ENCODE data around the gene SRR.

Gene SRR

DNA sequence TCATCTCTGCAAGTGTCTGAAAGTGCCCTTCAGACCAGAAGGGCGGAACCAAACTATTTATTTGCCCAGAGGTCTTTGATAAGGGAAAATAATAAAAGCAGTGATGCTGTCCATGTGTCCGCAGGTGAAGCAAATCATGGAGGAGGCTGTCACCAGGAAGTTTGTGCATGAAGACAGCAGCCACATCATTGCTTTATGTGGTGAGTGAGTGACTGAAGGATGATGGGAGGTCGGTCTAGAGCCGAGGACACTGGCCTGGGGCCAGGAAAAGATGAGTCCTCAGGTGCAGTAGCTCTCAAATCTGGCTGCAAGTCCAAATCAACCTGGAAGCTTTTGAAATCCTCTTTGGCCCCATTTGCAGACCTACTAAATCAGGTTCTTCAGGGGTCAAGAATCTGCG lies 39.7 kb downstream of the SRR start:
- DNase-seq (ENCODE audit: low spot score), result no peak

DNA sequence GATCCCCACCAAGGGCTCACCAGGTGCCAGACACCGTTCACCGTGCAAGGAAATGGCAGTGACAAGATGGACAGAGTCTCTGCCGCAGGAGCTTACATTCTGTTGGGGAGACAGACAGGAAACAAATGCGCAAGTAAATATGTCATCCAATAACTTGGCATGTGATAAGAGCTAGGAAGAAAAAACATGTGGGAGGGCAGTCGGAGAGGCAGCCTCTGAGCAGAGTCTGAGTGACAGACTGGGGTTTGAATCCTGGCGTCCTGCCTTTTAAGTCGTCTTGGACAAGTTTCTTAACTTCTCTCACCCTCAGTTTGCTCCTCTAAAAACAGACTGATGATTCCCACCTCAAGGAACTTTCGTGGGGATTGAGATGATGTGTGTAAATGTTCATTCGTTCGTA lies 40.8 kb downstream of the SRR start:
- DNase-seq (ENCODE audit: low spot score), result no peak

DNA sequence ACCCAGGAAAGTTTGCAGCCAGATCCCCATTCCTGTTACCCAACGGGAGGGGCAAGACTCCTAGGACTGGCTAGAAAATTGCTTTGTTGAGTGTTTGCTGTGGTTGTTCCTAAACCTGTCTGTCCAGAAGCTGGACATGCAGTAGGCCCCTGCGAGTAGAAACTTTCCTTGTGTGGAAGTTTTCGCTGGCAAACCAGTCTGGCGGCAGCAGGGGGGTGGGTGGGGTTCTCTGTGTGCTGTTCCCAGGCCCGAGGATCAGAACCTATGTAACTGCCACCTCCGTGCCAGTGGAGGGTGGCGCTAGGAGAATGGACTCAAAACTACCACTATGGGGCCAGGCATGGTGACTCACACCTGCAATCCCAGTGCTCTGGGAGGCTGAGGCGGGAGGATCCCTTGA lies 42.7 kb downstream of the SRR start:
- no peak for DNase-seq (ENCODE audit: low spot score)

GRCh38 chr17:2347805-2348685 lies 44.3 kb downstream of the SRR start:
- peak; percentile 75 for DNase-seq (ENCODE audit: low spot score)

DNA sequence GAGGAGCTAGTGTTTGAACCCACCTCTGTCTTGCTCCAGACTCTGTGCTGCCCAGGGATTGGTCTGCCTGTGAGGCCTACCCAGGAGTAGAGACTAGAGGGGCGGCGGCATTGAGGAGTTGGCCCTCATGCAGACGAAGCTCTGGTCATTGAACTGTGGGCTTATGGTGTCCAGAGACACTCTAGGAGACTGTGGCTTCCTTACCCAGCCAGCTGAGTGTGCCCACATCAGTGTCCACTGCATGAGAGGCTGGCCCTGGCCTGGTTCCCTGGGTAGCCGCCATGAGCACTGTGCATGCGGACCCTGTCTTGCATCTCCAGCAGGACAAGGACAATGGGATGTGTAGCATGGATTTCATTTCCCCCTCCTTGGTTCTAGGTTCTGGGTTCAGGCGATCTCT lies 47.5 kb downstream of the SRR start:
- DNase-seq (ENCODE audit: low spot score), result no peak

- DNase-seq (ENCODE audit: low spot score), result no peak
These were observed 50.6 kb downstream of the SRR start for GRCh38 chr17:2354311-2354710.

GRCh38 chr17:2357237-2357636 lies 53.5 kb downstream of the SRR start:
- no peak for DNase-seq (ENCODE audit: low spot score)

DNA sequence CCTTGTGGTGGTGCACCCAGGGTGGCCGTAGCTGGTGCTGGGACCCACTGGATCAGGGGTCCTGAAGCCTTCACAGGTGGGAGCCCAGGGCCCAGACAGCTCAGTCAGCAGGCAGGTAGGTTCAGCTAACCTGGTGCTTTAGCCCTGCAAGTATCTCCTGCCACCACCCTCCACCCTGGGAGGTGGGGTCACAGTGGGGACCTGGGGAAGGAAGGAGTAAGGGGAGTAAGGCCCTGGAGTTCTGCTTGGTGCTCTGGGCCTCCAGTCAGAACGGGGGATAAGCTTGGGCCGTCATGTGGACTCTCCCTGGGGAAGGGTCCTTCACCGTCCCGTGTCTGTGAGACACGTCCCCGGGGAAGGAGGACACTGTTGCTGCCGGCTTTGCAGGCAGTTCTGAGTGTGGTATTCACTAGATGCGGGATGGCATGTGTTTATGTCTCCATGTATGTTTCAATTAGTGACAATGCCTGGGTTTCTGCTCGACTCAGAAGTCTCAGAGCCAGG lies 54.2 kb downstream of the SRR start:
- no peak for DNase-seq (ENCODE audit: low spot score)

DNA sequence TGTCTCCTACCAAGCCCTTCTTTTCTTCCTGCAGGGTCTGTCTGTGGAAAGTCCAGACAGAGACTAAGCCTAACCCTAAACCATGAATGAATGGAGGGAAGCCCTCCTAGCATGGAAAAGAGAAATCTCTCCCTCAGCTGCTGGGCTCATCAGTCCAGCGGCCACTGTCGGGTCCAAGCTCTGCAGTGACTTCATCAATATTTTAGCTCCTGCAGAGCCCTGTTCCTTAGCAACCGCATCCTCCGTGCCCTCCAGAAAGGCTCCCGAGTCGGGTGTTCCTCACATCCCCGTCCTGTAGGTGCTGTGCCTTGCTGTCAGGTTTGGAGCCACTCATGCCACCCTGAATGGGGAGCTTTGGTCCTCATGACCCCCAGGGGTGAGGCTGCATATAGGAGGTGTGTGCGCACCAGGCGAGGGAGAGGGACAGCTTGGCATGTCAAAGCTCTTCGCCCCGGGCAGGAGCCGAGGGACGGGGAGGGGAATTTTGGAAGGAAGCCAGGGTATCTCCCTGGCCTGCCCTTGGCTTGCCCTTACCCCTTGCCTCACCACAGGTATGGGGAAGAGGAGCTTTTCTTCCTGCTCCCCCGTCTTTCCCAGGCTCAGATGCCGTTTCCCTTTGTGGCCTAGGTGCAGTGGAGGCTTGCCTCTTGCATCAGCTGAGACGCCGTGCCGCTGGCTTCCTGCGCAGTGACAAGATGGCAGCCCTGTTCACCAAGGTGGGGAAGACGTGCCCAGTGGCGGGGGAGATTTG lies 57.4 kb downstream of the SRR start:
- no peak for DNase-seq (ENCODE audit: low spot score)

GRCh38 chr17:2362016-2362415 lies 58.3 kb downstream of the SRR start:
- DNase-seq (ENCODE audit: low spot score), result no peak

GRCh38 chr17:2362416-2362815 lies 58.7 kb downstream of the SRR start:
- DNase-seq (ENCODE audit: low spot score), result no peak

DNA sequence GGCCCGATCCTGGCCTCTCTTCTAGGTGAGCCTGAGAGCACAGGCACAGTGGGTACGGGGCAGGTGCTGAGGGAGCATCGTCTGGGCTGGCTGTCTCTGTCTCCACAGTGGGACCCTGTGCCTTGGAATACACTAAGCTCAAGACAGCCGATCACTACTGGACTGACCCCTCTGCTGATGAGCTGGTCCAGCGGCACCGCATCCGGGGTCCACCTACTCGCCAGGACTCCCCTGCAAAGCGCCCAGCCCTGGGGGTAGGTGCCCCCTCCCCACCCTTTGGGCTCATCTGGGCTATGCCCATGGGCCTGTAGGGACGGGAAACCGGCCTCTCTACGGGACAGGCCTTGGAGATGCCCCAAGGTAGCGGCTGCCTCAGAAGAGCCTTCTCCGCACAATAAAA lies 59.1 kb downstream of the SRR start:
- no peak for DNase-seq (ENCODE audit: low spot score)

DNA sequence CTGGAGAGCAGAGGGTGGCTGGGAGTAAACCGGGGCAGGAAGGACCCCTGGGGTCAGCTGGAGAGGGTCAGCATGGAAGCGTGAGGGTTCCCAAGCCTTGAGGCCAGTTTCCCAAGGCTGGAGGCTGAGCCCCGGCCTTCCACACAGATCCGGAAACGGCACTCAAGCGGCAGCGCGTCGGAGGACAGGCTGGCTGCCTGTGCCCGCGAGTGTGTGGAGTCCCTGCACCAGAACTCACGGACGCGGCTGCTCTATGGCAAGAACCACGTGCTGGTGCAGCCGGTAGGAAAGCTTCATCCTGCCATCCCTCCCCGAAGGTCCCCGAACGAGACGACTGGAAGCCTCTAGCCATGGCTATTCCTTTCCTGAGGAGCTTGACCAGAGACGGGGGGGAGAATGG lies 59.6 kb downstream of the SRR start:
- DNase-seq (ENCODE audit: low spot score), result no peak

DNA sequence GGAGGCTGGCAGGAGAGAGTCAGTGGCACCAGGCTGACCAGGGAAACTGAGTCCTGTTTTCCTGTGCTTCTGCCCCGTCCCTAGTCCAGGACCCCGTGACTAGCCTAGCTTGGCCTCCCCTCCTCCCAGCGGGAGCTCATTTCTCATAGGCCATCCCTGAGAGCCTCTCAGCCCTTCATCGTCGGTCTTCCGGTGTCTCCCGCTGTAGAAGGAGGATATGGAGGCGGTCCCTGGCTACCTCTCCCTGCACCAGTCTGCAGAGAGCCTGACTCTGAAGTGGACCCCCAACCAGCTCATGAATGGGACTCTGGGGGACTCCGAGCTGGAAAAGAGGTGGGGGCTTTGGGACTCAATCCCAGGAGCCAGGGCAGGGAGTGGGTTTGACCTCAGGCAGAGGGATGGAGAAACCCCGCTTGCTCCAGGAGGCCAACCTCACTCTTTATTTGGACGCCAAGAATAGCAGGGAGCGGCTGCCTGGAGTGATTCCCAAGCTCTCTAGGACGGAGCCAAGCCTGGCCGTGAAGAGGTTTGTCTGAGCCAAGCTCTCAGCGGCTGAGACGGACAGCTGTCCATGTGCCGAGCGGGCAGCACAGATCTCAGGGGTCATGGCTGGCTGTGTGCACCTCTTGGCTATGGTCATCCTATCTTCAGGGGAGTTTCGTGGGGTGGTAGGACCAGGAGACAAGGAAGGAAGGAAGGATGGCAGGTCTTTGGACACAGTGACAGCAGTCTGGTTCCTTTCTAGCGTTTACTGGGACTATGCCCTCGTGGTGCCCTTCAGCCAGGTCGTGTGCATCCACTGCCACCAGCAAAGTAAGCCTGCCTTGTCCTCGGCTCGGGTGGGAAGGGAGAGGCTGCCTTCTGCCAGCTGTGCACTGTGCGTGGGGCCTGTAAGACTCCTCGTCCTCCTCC lies 60.4 kb downstream of the SRR start:
- DNase-seq (ENCODE audit: low spot score), result no peak

DNA sequence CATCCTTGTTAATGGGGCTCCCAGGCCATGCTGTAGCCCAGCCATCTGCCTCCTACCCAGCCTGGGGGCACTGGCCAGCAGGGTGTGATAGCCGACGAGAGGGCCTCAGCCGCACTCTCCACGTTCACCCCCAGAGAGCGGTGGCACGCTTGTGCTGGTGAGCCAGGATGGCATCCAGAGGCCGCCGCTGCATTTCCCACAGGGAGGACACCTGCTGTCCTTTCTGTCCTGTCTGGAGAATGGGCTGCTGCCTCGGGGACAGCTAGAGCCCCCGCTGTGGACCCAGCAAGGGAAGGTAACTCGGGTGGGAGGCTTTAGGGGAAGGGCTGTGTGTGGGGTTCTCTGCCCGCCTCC lies 61.0 kb downstream of the SRR start:
- no peak for DNase-seq (ENCODE audit: low spot score)

- DNase-seq (ENCODE audit: low spot score), result no peak
These were observed 61.4 kb downstream of the SRR start for GRCh38 chr17:2365132-2365531.

- no peak for DNase-seq (ENCODE audit: low spot score)
These were observed 63.2 kb downstream of the SRR start for GRCh38 chr17:2366747-2367494.

DNA sequence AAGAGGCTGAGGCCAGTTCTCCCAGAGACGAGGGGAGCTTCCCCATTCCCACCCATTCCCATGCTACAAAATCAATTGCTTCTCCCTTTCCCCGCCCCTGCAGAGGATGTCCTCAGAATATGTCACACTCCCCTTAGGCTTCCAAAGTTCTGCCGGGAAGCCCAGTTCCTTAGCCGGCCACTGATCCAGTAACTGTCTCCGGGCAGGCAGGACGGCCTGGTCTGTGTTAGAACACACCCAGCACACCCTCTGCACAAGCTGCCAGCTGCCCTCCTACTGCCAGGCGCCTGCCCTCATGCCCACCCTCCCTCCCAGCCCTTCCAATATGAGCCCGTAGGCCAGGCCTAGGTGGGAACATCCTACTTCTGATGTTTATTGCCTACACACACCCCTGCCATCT lies 64.6 kb downstream of the SRR start:
- no peak for DNase-seq (ENCODE audit: low spot score)

- no peak for DNase-seq (ENCODE audit: low spot score)
These were observed 65.3 kb downstream of the SRR start for GRCh38 chr17:2369039-2369438.

GRCh38 chr17:2369551-2370210 lies 65.9 kb downstream of the SRR start:
- DNase-seq (ENCODE audit: low spot score), result peak; percentile 52

- DNase-seq (ENCODE audit: low spot score), result no peak
These were observed 66.5 kb downstream of the SRR start for GRCh38 chr17:2370211-2370589.
